T-helper 2 cell (primary cell): ENCODE data around the gene ESYT3.
"Not testable (repeated sequence)": the region's sequence is repeated elsewhere in the genome, so short reads cannot be mapped to it uniquely, and the experiment has no call there.

ENCODE experiments used
- DNase-seq, 5 experiments: peaks; one replicate each; pipeline versions ENCODE4 v3.0.0 to v3.0.0-alpha.2; 2012 to 2022

The ESYT3 gene

DNA sequence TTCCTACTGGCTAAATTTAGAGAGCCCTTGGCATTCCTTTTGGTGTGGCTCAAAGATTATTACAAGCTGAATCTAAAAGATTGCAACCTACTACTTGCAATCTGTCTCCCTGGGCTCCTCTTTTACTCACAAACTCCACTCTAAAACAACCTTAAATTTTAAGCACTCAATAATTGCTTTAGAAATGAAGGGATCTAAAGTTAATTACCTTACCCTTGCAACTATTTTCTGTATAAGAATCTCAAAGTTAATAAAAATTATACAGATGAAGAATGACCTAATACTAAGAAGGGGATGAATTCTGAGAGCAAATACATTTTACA lies 60.2 kb downstream of the ESYT3 start:
- DNase-seq = no peak

DNA sequence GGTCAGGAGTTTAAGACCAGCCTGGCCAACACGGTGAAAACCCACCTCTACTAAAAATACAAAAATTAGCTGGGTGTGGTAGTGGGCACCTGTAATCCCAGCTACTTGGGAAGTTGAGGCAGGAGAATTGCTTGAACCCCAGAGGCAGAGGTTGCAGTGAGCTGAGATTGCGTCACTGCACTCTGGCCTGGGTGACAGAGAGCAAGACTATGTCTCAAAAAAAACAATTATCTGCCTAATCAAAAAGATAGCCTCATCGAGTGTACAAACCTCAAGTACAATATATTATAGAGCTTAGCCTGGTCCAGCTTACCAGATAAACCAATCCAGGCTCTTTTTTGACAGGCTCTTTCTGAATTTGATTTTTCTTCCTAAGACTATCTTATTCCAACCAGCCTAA lies 61.2 kb downstream of the ESYT3 start:
- DNase-seq = not testable (repeated sequence)

- DNase-seq = no peak
These were observed 62.0 kb downstream of the ESYT3 start for GRCh38 chr3:138496436-138496835.

GRCh38 chr3:138497021-138497420 lies 62.6 kb downstream of the ESYT3 start:
- DNase-seq = no peak

GRCh38 chr3:138497851-138498250 lies 63.4 kb downstream of the ESYT3 start:
- DNase-seq = no peak

- DNase-seq = no peak
These were observed 64.6 kb downstream of the ESYT3 start for GRCh38 chr3:138498991-138499390.

DNA sequence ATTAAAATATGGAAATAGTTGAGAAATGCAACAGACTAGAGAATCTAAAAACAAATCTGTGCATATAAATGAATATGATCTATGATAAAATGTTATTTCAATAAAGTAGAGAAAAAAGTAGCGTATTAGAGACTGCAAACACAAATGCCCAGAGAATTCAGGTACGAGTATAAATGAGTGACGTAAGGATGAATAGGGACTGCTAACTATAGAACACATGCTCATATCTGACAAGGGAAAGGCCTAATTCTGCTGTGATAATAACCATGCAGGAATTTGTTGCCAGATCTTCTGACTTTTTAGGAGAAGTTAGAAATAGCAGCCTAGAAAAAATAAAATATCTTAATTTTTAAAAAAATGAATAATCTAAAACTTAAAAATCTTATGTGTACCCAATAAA lies 73.1 kb downstream of the ESYT3 start:
- no peak for DNase-seq

DNA sequence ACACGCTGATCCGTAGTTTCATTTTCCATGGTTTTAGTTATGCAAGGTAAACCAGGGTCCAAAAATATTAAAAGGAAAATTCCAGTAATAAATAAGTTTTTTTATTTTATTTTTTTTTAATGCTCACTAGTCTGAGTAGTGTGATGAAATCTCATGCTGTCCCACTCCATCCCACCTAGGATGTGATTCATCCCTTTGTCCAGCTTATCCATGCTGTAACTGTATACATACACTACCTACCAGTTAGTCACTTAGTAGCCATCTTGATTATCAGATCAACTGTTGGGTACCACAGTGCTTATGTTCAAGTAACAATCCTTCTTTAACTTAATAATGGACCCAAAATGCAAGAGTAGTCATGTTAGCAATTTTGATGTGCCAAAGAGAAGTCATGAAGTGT lies 75.2 kb downstream of the ESYT3 start:
- DNase-seq = no peak

GRCh38 chr3:138511945-138512344 lies 77.5 kb downstream of the ESYT3 start:
- no peak for DNase-seq

- DNase-seq = peak in 1 of 5 experiments; percentile 90
These were observed 78.9 kb downstream of the ESYT3 start for GRCh38 chr3:138513090-138513843.

- not testable (repeated sequence) for DNase-seq
These were observed 87.0 kb downstream of the ESYT3 start for GRCh38 chr3:138521445-138521844.
